ENCODE results near the gene RBBP6.

- TF ChIP-seq POLR2AphosphoS5 (IDR thresholded peaks at IDR 0.05; ENCODE audit: low read depth, low read length) (no peak), SPI1 (IDR thresholded peaks at IDR 0.05; ENCODE audit: low read depth, low read length) (no peak), POLR2A (IDR thresholded peaks at IDR 0.05; ENCODE audit: low read depth, low read length) (no peak), TAF1 (IDR thresholded peaks at IDR 0.05; ENCODE audit: low read depth, low read length) (no peak)
Measured at GRCh38 chr16:24535827-24536226, 3.5 kb upstream of the RBBP6 start.

All from GM12891 (cell line).